Astrocyte of the hippocampus (primary cell): ENCODE measurements around the gene HOXD3.

Source experiments
- DNase-seq: peaks from one replicate; pipeline ENCODE4 v3.0.0; 2011; ENCODE audit warnings: low read depth, low spot score

HOXD3 gene

DNA sequence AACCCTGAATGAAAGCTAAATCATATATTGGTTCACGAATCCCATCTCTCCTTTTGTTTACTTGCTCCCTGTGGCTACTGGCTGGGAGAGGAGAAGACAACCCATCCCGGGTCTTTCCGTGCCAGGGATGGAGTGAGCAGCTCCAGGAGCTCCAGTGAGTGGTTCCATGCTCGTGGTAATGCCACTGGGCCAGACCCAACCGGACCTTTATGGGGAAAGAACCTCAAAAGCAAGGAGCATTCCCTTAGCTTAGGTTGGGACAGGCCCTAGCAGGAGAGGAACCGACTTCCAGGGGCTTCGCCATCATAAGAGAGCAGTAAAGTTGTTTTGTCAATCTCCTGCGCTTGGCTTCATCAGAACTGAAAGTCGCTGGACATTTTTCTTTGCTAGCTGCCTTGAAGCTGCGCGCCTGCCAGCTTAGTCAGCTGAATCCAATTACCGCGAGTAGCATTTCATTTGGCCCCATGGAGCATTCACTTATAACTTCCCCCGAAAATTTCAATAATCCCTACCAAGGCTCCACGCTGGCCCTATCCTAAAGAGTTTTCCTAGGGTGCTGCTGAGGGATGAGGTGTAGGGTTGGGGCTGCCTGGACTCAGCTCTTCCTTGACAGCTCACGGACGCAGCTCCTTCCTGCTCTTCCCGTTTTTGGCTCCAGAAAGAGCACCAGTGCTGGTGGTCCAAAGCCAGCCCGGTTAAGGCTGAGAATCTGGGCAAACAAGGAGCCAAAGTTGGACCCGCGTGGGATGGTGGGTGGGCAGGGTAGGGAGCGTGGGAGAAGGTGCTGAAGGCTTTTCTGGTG lies 4.9 kb downstream of the HOXD3 start:
- peak; percentile 69 for DNase-seq

DNA sequence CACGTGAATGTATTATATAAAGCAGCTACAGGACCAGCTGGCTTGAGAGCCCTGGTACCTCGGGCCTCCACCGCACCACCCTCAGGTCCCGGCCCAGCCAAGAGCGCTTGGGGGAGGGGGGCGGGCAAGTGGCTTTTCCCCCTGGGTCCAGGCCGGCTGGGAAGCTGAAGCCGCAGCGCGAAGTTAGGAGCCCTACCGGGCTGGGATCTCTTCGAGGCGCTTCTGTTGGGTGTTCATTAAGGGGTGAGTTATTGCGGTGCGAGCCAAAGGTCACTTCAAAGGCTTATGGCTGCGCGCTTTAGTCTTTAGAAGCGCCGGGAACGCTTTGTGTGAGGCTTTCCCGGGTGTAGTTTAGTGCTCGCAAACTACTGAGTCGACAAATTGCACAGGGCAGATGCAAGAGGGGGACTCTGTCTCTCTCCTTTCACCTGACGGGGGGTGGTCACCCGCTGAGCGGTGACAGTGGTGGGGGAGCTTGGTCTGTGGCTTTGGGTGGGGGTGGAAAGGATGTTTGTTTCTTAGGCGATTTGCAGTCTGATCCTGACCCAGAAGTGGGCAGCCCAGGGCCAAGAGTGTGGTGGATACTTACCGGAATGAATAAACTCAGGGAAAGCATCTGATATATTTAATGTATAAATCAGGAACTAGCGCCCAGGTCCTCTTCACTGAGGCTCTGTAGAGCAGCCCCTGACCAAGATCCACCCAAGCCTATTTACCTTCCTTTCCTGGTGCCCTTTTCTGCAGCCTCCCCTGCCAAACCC lies 6.0 kb downstream of the HOXD3 start:
- no peak for DNase-seq

DNA sequence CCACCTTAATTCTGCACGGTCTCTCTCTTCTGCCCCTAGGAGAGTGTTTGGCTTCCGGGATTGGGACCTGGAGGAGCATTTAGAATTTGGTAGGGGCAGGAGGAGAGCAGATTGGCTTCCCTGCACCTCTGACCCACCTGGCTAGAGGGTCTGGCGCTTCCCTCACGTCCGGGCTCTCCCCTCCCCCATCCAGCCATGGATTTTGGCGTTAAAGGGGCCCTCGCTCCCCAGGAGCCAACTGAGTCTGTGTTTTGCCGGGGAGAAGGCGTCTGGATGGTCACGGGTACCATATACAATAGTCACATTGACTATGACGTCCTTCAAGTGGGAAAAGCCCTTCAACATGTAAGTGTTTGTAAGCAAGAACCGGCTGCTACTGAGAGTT lies 6.6 kb downstream of the HOXD3 start:
- no peak for DNase-seq

GRCh38 chr2:176164201-176164600 lies 7.1 kb downstream of the HOXD3 start:
- DNase-seq: no peak

- DNase-seq: no peak
Measured at GRCh38 chr2:176164611-176165369, 7.7 kb downstream of the HOXD3 start.

DNA sequence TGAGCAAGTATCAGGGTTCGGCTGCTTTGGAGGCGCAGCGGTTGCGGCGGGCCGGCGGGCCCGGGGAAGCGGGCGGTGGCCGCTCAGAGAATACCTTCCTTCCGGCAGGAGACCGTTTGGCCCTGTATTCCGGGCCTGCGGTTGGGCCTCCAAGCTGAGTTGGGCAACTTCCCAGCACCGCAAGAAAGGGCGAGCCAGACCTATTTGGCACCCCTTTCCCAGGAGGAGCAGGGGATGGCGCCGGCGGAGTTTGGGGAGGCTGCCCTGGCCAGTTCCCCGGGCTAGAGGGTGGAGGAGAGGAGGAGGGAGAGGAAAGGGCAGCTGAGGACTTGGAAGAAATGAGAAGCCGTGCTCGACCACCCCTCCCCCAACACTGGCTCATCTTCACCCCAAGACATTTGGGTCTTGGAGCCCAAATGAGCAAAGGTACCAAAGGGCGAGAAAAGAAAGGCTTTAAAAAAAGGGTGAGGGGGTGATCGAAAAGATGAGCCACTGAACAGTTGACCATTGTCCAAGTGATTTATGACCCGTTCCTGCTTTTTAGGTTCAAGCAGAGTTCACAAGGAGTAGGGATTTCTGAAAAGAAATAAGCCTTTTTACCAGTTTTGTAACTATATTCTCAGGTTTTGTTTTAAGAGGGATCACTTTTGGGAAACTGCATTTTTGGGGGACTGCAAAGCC lies 8.4 kb downstream of the HOXD3 start:
- no peak for DNase-seq

GRCh38 chr2:176166272-176166671 lies 9.2 kb downstream of the HOXD3 start:
- DNase-seq: no peak

- DNase-seq: no peak
Measured at GRCh38 chr2:176167398-176167797, 10.3 kb downstream of the HOXD3 start.

DNA sequence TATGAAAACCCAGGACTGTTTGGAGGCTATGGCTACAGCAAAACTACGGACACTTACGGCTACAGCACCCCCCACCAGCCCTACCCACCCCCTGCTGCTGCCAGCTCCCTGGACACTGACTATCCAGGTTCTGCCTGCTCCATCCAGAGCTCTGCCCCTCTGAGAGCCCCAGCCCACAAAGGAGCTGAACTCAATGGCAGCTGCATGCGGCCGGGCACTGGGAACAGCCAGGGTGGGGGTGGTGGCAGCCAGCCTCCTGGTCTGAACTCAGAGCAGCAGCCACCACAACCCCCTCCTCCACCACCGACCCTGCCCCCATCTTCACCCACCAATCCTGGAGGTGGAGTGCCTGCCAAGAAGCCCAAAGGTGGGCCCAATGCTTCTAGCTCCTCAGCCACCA lies 12.1 kb downstream of the HOXD3 start:
- no peak for DNase-seq

DNA sequence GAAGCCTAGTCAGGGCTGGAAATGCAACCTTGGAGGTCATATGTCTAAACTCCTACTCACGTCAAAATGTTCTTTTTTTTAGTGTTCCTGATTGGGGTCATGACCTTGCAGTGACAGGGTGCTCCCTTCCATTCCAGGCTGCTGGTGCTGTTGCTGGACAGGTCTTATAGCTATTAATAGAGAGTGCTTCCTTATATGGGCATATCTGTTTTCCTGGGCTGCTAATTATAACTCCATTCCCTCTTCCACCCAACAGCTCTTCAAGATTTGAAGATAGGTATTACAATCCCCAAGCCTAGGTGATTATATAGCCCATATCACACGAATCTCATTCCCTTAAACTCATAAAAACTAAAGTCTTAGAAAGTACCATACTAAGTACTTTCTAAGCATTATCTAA lies 12.6 kb downstream of the HOXD3 start:
- DNase-seq: no peak

DNA sequence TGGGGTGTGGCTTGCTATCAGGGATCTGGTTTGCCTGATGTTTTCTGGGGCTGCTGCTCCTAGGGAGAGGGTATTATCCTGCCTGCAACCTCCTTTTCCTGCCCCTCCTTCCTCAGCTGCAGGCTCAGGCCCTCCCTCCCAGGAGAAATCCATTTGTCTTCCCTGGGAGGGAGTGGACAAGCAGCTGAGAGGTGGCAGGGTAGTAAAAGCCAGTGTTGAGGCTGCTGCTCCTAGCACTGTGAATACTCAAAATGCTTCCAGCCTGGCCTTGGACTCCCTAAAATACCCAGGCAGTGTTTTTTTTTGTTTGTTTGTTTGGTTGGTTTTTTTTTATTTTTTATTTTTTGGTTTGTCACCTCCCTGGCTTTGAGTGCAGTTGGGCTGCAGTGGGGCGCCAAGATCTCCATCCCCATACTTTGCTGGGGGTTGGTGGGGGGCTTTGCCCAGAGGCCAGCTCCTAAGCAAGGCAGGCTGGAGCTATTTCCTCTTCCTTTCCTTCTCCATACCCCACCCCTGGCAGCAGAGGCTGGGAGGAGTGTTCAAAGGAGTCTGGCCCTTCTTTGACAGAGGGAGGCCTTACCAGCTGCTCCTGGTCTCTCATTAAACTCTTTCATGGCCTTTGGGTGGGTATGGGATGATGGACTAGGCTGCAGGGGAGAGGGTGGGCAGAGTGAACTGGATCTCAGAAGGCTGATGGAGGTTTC lies 13.6 kb downstream of the HOXD3 start:
- no peak for DNase-seq

GRCh38 chr2:176171351-176172006 lies 14.4 kb downstream of the HOXD3 start:
- DNase-seq: no peak

DNA sequence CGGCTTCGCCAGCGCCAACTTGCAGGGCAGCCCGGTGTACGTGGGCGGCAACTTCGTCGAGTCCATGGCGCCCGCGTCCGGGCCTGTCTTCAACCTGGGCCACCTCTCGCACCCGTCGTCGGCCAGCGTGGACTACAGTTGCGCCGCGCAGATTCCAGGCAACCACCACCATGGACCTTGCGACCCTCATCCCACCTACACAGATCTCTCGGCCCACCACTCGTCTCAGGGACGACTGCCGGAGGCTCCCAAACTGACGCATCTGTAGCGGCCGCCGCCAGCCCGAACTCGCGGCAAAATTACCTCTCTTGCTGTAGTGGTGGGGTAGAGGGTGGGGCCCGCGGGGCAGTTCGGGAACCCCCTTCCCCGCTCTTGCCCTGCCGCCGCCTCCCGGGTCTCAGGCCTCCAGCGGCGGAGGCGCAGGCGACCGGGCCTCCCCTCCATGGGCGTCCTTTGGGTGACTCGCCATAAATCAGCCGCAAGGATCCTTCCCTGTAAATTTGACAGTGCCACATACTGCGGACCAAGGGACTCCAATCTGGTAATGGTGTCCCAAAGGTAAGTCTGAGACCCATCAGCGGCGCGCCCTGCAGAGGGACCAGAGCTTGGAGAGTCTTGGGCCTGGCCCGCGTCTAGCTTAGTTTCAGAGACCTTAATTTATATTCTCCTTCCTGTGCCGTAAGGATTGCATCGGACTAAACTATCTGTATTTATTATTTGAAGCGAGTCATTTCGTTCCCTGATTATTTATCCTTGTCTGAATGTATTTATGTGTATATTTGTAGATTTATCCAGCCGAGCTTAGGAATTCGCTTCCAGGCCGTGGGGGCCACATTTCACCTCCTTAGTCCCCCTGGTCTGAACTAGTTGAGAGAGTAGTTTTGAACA lies 15.1 kb downstream of the HOXD3 start:
- no peak for DNase-seq

DNA sequence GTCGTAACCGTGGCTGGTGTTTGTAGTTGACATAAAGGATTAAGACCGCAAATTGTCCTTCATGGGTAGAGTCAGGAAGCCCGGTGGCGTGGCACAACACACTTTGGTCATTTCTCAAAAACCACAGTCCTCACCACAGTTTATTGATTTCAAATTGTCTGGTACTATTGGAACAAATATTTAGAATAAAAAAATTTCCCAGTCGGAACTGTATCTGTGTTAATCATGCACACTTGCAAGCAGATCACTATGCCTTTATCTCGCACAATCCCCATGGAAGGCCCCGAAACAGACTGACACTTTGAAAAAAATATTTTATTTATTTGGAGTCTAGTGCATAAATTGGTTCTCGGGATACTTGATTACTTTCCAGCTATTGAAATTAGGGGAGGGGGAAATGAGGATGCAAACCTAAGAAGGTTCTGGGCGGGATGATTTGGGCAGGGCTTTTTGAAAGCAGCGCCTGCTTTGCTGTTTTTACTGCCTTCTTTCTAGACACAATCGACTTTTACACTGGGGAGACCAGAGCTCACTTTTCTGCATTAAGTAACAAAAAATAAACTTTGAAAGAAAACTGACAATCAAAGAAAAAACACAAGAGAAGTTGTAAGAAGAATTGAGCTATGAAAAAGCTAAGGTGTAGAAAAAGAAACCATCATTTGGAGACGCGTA lies 15.9 kb downstream of the HOXD3 start:
- no peak for DNase-seq

DNA sequence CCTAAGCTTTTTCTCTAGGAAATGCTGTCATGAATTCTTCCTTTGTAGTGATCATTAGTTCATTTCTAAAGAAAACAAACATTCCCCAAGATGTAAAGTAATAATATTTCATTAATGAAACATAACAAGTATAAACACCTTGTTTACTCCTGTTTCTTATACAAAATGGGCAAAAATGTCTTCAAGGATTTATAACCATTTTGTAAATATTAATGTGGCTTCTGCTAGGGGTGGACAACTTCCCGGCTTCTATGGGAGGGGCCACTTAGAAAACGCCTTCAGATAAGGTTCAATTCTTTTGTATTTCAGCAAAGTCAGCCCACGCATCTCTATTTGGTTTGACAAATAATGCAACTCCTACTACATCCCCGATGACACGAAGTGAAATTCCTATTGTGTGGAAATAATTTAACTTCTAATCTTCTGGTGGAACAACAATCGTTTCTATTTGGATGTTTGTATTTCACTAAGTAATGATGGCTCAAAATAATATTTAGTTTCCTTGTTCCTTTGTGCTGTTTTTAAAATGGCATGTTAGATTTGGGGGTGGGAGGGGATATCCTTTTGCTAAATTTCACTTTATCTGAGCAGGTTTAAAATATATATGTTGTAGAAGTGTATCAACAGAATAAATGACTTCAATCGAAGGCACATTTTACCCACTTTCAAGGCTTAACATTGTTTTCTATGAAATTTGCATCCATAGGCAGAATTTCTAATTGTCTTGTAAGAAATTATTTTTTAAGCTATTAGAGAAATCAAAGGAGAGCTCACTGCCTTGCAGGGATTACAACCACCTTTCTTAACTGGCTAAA lies 16.7 kb downstream of the HOXD3 start:
- no peak for DNase-seq

GRCh38 chr2:176174382-176174823 lies 17.3 kb downstream of the HOXD3 start:
- no peak for DNase-seq

GRCh38 chr2:176174824-176175708 lies 18.0 kb downstream of the HOXD3 start:
- no peak for DNase-seq
